Loucy (cell line): ENCODE data around the gene OR10H5.
"Not testable (repeated sequence)": the region's sequence is repeated elsewhere in the genome, so short reads cannot be mapped to it uniquely, and the experiment has no call there.

Experiments used
- H2AFZ ChIP-seq: fragments of 200-600 bp; sonication (generic); 2 replicates; pipeline ENCODE4 v1.6.0; 2016; ENCODE audit warnings: antibody characterized with exemption, mild to moderate bottlenecking, low read length, moderate library complexity
- H3F3A ChIP-seq: fragments of 200-600 bp; 2 replicates; pipeline ENCODE4 v1.6.0; 2016; ENCODE audit warnings: antibody characterized with exemption, low read depth, mild to moderate bottlenecking
- H3K27me3 ChIP-seq: fragments of 200-600 bp; sonication (generic); 2 replicates; pipeline ENCODE4 v1.6.1; 2014; ENCODE audit warnings: low read length, mild to moderate bottlenecking; ENCODE audit not compliant: insufficient read depth, poor library complexity, severe bottlenecking
- H3K36me3 ChIP-seq: fragments of 200-600 bp; sonication (generic); 2 replicates; pipeline ENCODE4 v1.6.1; 2016; ENCODE audit warnings: low read length; ENCODE audit not compliant: insufficient read depth
- H3K4me1 ChIP-seq: fragments of 200-600 bp; sonication (generic); 2 replicates; pipeline ENCODE4 v1.5.1; 2014; ENCODE audit warnings: low read length, mild to moderate bottlenecking; ENCODE audit not compliant: insufficient read depth, poor library complexity, severe bottlenecking
- H3K4me2 ChIP-seq: fragments of 200-600 bp; sonication (generic); 2 replicates; pipeline ENCODE4 v1.6.0; 2014; ENCODE audit warnings: antibody characterized with exemption, low read length, low read depth, mild to moderate bottlenecking; ENCODE audit not compliant: poor library complexity, severe bottlenecking
- H3K4me3 ChIP-seq: fragments of 200-600 bp; sonication (generic); 2 replicates; pipeline ENCODE4 v1.5.1; 2014; ENCODE audit warnings: low read length, mild to moderate bottlenecking, mixed read lengths; ENCODE audit not compliant: poor library complexity, severe bottlenecking
- H3K79me2 ChIP-seq: fragments of 200-600 bp; sonication (generic); 2 replicates; pipeline ENCODE4 v1.6.1; 2014; ENCODE audit warnings: low read length; ENCODE audit not compliant: insufficient read depth
- H3K9ac ChIP-seq: fragments of 200-600 bp; sonication (generic); 2 replicates; pipeline ENCODE4 v1.6.0; 2014; ENCODE audit warnings: mild to moderate bottlenecking, low read depth, low read length, moderate library complexity; ENCODE audit not compliant: poor library complexity, severe bottlenecking
- H3K9me2 ChIP-seq: fragments of 200-600 bp; sonication (generic); replicated peaks from 2 replicates; pipeline ENCODE4 v1.6.1; 2016; ENCODE audit warnings: low read depth, low read length, mixed read lengths
- H3K9me3 ChIP-seq: fragments of 200-600 bp; sonication (generic); 2 replicates; pipeline ENCODE4 v1.6.1; 2014; ENCODE audit warnings: mild to moderate bottlenecking, antibody characterized with exemption, low read length, low read depth; ENCODE audit not compliant: insufficient read depth
- H4K20me1 ChIP-seq: fragments of 200-600 bp; sonication (generic); 2 replicates; pipeline ENCODE4 v1.6.0; 2014; ENCODE audit warnings: antibody characterized with exemption, low read length, mild to moderate bottlenecking; ENCODE audit not compliant: insufficient read depth, poor library complexity, severe bottlenecking
- EZH2phosphoT487 ChIP-seq: fragments of 200-600 bp; IDR thresholded peaks from 2 replicates; pipeline ENCODE4 v1.6.1; 2018; ENCODE audit warnings: antibody characterized with exemption, mild to moderate bottlenecking, moderate library complexity, borderline replicate concordance
- TF ChIP-seq, protein P1 (sequence below): fragments of 200-600 bp; sonication (generic); conservative IDR thresholded peaks from 2 replicates; pipeline ENCODE4 v1.5.1; 2014; ENCODE audit warnings: mild to moderate bottlenecking, antibody characterized with exemption, low read length

The OR10H5 gene

DNA sequence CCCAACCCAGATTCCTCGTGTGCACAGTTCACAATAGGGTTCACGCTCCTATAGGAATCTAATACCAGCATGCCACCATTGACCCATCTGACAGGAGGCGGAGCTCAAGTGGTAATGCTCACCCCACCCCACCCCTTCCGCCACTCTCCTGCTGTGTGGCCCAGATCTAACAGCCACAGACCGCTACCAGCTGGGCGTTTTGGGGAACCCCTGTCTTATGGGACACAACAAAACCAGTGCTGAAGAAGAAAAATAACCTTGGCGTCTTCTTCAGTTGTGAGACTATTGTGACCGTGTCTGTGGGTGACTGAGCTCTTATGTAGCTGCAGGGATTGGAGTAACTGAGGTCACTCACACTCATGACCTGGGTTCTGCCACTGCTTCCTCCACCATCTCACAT, 33.2 kb downstream of the OR10H5 start:
- Histone ChIP-seq H3K4me2 (no peak overlapping the region), H3K4me3 (no peak overlapping the region), H3K9me3 (no peaks in the 10 kb centered on the region), H3K9ac (no peak overlapping the region), H3F3A (no peaks in the 10 kb centered on the region), H4K20me1 (no peaks in the 10 kb centered on the region), H3K9me2 (no peaks in the 10 kb centered on the region), H3K36me3 (no peaks in the 10 kb centered on the region), H3K4me1 (no peaks in the 10 kb centered on the region), H3K79me2 (no peaks in the 10 kb centered on the region), H2AFZ (no peak overlapping the region), H3K27me3 (no peaks in the 10 kb centered on the region)
- TF ChIP-seq EZH2phosphoT487 = no peak
- TF ChIP-seq, protein P1, sequence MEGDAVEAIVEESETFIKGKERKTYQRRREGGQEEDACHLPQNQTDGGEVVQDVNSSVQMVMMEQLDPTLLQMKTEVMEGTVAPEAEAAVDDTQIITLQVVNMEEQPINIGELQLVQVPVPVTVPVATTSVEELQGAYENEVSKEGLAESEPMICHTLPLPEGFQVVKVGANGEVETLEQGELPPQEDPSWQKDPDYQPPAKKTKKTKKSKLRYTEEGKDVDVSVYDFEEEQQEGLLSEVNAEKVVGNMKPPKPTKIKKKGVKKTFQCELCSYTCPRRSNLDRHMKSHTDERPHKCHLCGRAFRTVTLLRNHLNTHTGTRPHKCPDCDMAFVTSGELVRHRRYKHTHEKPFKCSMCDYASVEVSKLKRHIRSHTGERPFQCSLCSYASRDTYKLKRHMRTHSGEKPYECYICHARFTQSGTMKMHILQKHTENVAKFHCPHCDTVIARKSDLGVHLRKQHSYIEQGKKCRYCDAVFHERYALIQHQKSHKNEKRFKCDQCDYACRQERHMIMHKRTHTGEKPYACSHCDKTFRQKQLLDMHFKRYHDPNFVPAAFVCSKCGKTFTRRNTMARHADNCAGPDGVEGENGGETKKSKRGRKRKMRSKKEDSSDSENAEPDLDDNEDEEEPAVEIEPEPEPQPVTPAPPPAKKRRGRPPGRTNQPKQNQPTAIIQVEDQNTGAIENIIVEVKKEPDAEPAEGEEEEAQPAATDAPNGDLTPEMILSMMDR = no peak

DNA sequence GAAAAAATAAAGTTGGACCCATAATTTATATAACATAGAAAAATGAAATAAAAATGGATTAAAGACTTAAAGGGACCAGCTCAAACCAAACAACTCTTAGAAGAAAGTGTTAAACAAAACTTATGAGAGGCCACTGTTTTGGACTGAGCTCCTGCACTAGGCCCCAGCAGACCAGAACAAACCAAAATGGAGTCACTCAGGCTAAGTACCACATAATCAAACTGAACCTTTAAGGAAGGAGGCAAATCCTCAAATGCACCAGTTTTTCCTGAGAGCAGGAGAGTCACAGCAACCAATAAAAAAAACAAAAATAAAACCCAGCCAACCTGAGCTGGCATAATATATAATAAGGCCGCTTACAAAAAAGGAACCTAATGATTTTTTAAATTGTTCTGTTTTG, 38.3 kb downstream of the OR10H5 start:
- Histone ChIP-seq H3K4me3 (no peak overlapping the region), H3K79me2 (no peaks in the 10 kb centered on the region), H3F3A (no peaks in the 10 kb centered on the region), H3K9me2 (no peaks in the 10 kb centered on the region), H3K36me3 (no peaks in the 10 kb centered on the region), H3K4me2 (no peak overlapping the region), H3K4me1 (peaks cover 11% of the 10 kb centered on the region), H3K9ac (no peak overlapping the region), H3K27me3 (no peaks in the 10 kb centered on the region), H4K20me1 (no peaks in the 10 kb centered on the region), H2AFZ (no peak overlapping the region), H3K9me3 (no peaks in the 10 kb centered on the region)
- TF ChIP-seq, protein P1 = no peak
- TF ChIP-seq EZH2phosphoT487 = no peak

DNA sequence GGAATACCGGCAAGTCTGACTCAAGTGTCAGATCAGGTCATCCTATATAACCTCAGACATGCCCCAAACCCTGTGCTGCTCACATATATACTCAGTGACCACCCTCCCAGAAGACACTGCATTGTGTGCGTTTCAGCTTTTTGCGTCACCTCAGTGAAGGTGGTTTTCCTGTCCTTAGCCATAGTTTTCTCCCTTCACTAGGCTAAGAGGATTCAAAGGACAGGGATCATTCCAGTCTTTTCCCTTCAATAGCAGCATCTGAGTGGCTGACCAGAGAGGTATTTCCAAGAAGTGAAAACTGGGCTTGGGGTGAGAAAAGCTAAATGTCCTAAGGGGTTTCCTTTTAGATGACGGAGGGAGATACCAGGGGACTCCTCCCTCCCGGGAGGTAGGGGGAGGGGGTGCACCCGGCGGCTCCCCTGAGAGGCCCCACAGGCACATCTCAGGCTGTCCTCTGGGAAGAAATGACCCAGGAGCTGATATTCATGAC, 40.7 kb downstream of the OR10H5 start:
- H2AFZ ChIP-seq = no peak overlapping the region
- no peak overlapping the region for H3K4me3 ChIP-seq

DNA sequence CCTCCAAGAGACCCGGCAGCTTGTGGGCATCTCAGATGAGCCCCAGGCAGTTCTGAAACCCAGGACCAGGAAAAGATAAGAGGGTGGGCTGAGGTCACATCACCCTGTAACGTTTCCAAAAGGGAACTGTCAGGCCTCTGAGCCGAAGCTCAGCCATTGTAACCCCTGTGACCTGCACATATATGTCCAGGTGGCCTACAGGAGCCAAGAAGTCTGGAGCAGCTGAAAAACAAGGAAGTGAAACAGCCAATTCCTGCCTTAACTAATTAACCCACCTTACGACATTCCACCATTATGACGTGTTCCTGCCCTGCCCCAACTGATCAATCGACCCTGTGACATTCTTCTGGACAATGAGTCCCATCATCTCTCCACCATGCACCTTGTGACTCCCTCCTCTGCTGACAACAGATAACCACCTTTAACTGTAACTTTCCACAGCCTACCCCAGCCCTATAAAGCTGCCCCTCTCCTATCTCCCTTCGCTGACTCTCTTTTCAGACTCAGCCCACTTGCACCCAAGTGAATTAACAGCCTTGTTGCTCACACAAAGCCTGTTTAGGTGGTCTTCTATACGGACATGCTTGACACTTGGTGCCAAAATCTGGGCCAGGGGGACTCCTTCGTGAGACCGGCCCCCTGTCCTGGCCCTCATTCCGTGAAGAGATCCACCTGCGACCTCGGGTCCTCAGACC, 41.3 kb downstream of the OR10H5 start:
- H3K9ac ChIP-seq = peak overlapping the region; percentile 31
- not testable (repeated sequence) for H3K27me3 ChIP-seq, H3K4me2 ChIP-seq, H2AFZ ChIP-seq, H3F3A ChIP-seq, H4K20me1 ChIP-seq, H3K9me2 ChIP-seq, H3K36me3 ChIP-seq, H3K9me3 ChIP-seq, H3K4me3 ChIP-seq, H3K79me2 ChIP-seq
- H3K4me1 ChIP-seq = peaks cover 14% of the 10 kb centered on the region

More for the DNA sequence above, 40.7 kb downstream of the OR10H5 start:
- H3K9me2 ChIP-seq = no peaks in the 10 kb centered on the region
- no peaks in the 10 kb centered on the region for H3K9me3 ChIP-seq
- H3K4me1 ChIP-seq = peaks cover 11% of the 10 kb centered on the region
- H3F3A ChIP-seq = no peaks in the 10 kb centered on the region
- H3K9ac ChIP-seq = peak overlapping the region; percentile 31
- TF ChIP-seq, protein P1 = no peak
- no peak for TF ChIP-seq EZH2phosphoT487
- no peaks in the 10 kb centered on the region for H3K79me2 ChIP-seq
- no peak overlapping the region for H3K4me2 ChIP-seq
- H3K36me3 ChIP-seq = no peaks in the 10 kb centered on the region
- no peaks in the 10 kb centered on the region for H3K27me3 ChIP-seq
- no peaks in the 10 kb centered on the region for H4K20me1 ChIP-seq
